HepG2 (cell line): ENCODE measurements around the gene ESAM.

Experiments
- ARID3A ChIP-seq: IDR thresholded peaks from 2 replicates; pipeline ENCODE4 v1.6.1; 2012; ENCODE audit warnings: low read depth, low read length, improper control_type of control experiment
- ATF2 ChIP-seq: sonication (generic); formaldehyde crosslinking; IDR thresholded peaks from 2 replicates; pipeline ENCODE4 v1.4.0; 2020; ENCODE audit warnings: missing genetic modification reagents
- RFX3 ChIP-seq: IDR thresholded peaks from 2 replicates; pipeline ENCODE4 v1.6.1; 2016; ENCODE audit warnings: missing biosample characterization, missing genetic modification reagents
- SNAPC2 ChIP-seq: sonication (generic); formaldehyde crosslinking; IDR thresholded peaks from 2 replicates; pipeline ENCODE4 v1.8.1; 2022; ENCODE audit warnings: mild to moderate bottlenecking, missing genetic modification reagents
- ZBTB43 ChIP-seq: sonication (generic); formaldehyde crosslinking; conservative IDR thresholded peaks from 2 replicates; pipeline ENCODE4 v1.4.0; 2020; ENCODE audit warnings: missing genetic modification reagents
- ZNF224 ChIP-seq: sonication (generic); formaldehyde crosslinking; IDR thresholded peaks from 2 replicates; pipeline ENCODE4 v1.5.0; 2020; ENCODE audit warnings: mild to moderate bottlenecking, missing genetic modification reagents
- ZNF580 ChIP-seq: IDR thresholded peaks from 2 replicates; pipeline ENCODE4 v1.6.1; 2016; ENCODE audit warnings: low read depth, borderline replicate concordance
- ZNF709 ChIP-seq: sonication (generic); formaldehyde crosslinking; IDR thresholded peaks from 2 replicates; pipeline ENCODE4 v1.5.0; 2020; ENCODE audit warnings: mild to moderate bottlenecking, missing genetic modification reagents
- ZNF777 ChIP-seq: sonication (generic); formaldehyde crosslinking; IDR thresholded peaks from 2 replicates; pipeline ENCODE4 v1.4.0; 2020; ENCODE audit warnings: missing genetic modification reagents
- ZNF792 ChIP-seq: IDR thresholded peaks from 2 replicates; pipeline ENCODE4 v1.6.1; 2016

- TF ChIP-seq ZNF709 (CRISPR knock-in tag) = no peak
- no peak for TF ChIP-seq ATF2
- no peak for TF ChIP-seq ZNF792 (CRISPR knock-in tag)
- TF ChIP-seq ZNF580 = no peak
- TF ChIP-seq ZNF224 (CRISPR knock-in tag) = no peak
- TF ChIP-seq ARID3A = no peak
- TF ChIP-seq ZNF777 (CRISPR knock-in tag) = no peak
- no peak for TF ChIP-seq RFX3 (CRISPR knock-in tag)
- no peak for TF ChIP-seq ZBTB43 (CRISPR knock-in tag)
- no peak for TF ChIP-seq SNAPC2 (CRISPR knock-in tag)
Observed at GRCh38 chr11:124747406-124748099, 14.5 kb downstream of the ESAM start.
